NCI-H460 (cell line): ENCODE results near the gene ACTG2. TPM values are rescaled to one million over a fixed set of nuclear protein-coding genes. Genes with fewer than 3 reads are reported as not detected.
"Not testable (repeated sequence)": the region's sequence is repeated elsewhere in the genome, so short reads cannot be mapped to it uniquely, and the experiment has no call there.

Experiments
- DNase-seq: peaks from one replicate; pipeline ENCODE4 v3.0.0-alpha.2; 2016; ENCODE audit warnings: low read depth; ENCODE audit errors: extremely low read depth
- total RNA-seq: library from RNA; depleted of rRNA; stranded (reverse); fragments of >200 nt; shearing (Covaris generic); gene quantifications from 2 replicates; pipeline ENCODE4 v1.2.3, GENCODE V29; 2014

ACTG2 gene
- total RNA-seq, 1 experiment from 2014 or later = not detected

GRCh38 chr2:73891276-73891901 is 1.4 kb upstream of the ACTG2 start:
- DNase-seq = no peak

- no peak for DNase-seq
These were observed 1.1 kb downstream of the ACTG2 start for GRCh38 chr2:73893764-73894474.

GRCh38 chr2:73894475-73894850 is 1.7 kb downstream of the ACTG2 start:
- no peak for DNase-seq

GRCh38 chr2:73894877-73895276 is 2.1 kb downstream of the ACTG2 start:
- DNase-seq = no peak

GRCh38 chr2:73895473-73895872 is 2.7 kb downstream of the ACTG2 start:
- no peak for DNase-seq

- no peak for DNase-seq
These were observed 3.8 kb downstream of the ACTG2 start for GRCh38 chr2:73896362-73897239.

- DNase-seq = no peak
These were observed 4.4 kb downstream of the ACTG2 start for GRCh38 chr2:73897240-73897583.

- DNase-seq = no peak
These were observed 5.1 kb downstream of the ACTG2 start for GRCh38 chr2:73897934-73898333.

- no peak for DNase-seq
These were observed 7.1 kb downstream of the ACTG2 start for GRCh38 chr2:73899801-73900336.

GRCh38 chr2:73901143-73901542 is 8.3 kb downstream of the ACTG2 start:
- DNase-seq = no peak

- no peak for DNase-seq
These were observed 9.5 kb downstream of the ACTG2 start for GRCh38 chr2:73902284-73902683.

GRCh38 chr2:73903313-73903712 is 10.5 kb downstream of the ACTG2 start:
- DNase-seq = no peak

GRCh38 chr2:73903949-73904613 is 11.3 kb downstream of the ACTG2 start:
- not testable (repeated sequence) for DNase-seq

- no peak for DNase-seq
These were observed 12.1 kb downstream of the ACTG2 start for GRCh38 chr2:73904952-73905351.

GRCh38 chr2:73906847-73907505 is 14.2 kb downstream of the ACTG2 start:
- DNase-seq = no peak

GRCh38 chr2:73907840-73908452 is 15.1 kb downstream of the ACTG2 start:
- DNase-seq = peak; percentile 11

GRCh38 chr2:73908689-73909652 is 16.2 kb downstream of the ACTG2 start:
- DNase-seq = no peak

- DNase-seq = no peak
These were observed 18.2 kb downstream of the ACTG2 start for GRCh38 chr2:73910873-73911547.
